BJ (cell line): ENCODE measurements around the gene EXD3. TPM values are rescaled to one million over a fixed set of nuclear protein-coding genes. Genes with fewer than 3 reads are reported as not detected.

Source experiments
- CTCF ChIA-PET: fragments of 350-600 bp; formaldehyde crosslinking; extraction: SDS; loops from one replicate; lab custom pipeline; 2021; ENCODE audit warnings: antibody characterized with exemption, inconsistent platforms; lab: Yijun Ruan, JAX
- POLR2A ChIA-PET: fragments of 300-600 bp; sonication (Branson Sonifier 250); formaldehyde crosslinking; extraction: SDS; loops from one replicate; lab custom pipeline; 2021; ENCODE audit warnings: antibody characterized with exemption; lab: Charles Lee
- DNase-seq: peaks from one replicate; pipeline ENCODE4 v3.0.0-alpha.2; 2011; ENCODE audit warnings: low read depth
- H3K27me3 ChIP-seq: 2 replicates; pipeline ENCODE4 v1.6.0; 2011; ENCODE audit warnings: low read length; ENCODE audit not compliant: control insufficient read depth, insufficient read depth
- H3K36me3 ChIP-seq: 2 replicates; pipeline ENCODE4 v1.5.1; 2011; ENCODE audit warnings: low read length; ENCODE audit not compliant: control insufficient read depth, insufficient read depth
- H3K4me3 ChIP-seq: 2 replicates; pipeline ENCODE4 v1.5.1; 2011; ENCODE audit warnings: low read depth, mild to moderate bottlenecking, control low read depth, low read length
- CTCF ChIP-seq: IDR thresholded peaks from 2 replicates; pipeline ENCODE4 v1.5.1; 2011; ENCODE audit warnings: low read depth, mild to moderate bottlenecking, control low read depth, inconsistent platforms, low read length, moderate library complexity; ENCODE audit not compliant: insufficient read depth
- polyA plus RNA-seq: library from polyadenylated mRNA; depleted of rRNA; stranded (reverse); fragments of >200 nt; gene quantifications from 2 replicates; pipeline ENCODE4 v1.2.3, GENCODE V29; 2011

The EXD3 gene
- polyA plus RNA-seq, 1 experiment = 5.4 TPM

- Histone ChIP-seq H3K36me3 (no peaks in the 10 kb centered on the region), H3K4me3 (no peak overlapping the region), H3K27me3 (no peaks in the 10 kb centered on the region)
- ChIA-PET POLR2A (no interaction called here), CTCF (interaction anchor here (0.9 to 2.1 kb wide), 3 partner anchors 8 to 104 kb away, joined by 3 to 8 read pairs (median 6); partner anchors contain the start of genes EXD3 and NOXA1)
- TF ChIP-seq CTCF = no peak
- no peak for DNase-seq
These were observed 7.9 kb upstream of the EXD3 start for GRCh38 chr9:137430723-137431415.

GRCh38 chr9:137429974-137430722 lies 7.2 kb upstream of the EXD3 start:
- TF ChIP-seq CTCF = no peak
- H3K27me3 ChIP-seq = no peaks in the 10 kb centered on the region
- ChIA-PET CTCF (interaction anchor here (0.9 to 2.1 kb wide), 2 partner anchors 16 to 105 kb away, joined by 3 to 8 read pairs; no protein-coding TSS in a partner anchor), POLR2A (no interaction called here)
- no peak overlapping the region for H3K4me3 ChIP-seq
- H3K36me3 ChIP-seq = no peaks in the 10 kb centered on the region
- DNase-seq = no peak

- POLR2A ChIA-PET = no interaction called here
- Histone ChIP-seq H3K4me3 (no peak overlapping the region), H3K36me3 (no peaks in the 10 kb centered on the region), H3K27me3 (no peaks in the 10 kb centered on the region)
- DNase-seq = no peak
- no peak for TF ChIP-seq CTCF
- CTCF ChIA-PET = no interaction called here
These were observed 6.6 kb upstream of the EXD3 start for GRCh38 chr9:137429546-137429890.

GRCh38 chr9:137428841-137429545 lies 6.0 kb upstream of the EXD3 start:
- ChIA-PET POLR2A (no interaction called here), CTCF (no interaction called here)
- Histone ChIP-seq H3K27me3 (no peaks in the 10 kb centered on the region), H3K36me3 (no peaks in the 10 kb centered on the region), H3K4me3 (no peak overlapping the region)
- no peak for TF ChIP-seq CTCF
- no peak for DNase-seq

GRCh38 chr9:137428311-137428630 lies 5.3 kb upstream of the EXD3 start:
- TF ChIP-seq CTCF = no peak
- CTCF ChIA-PET = interaction anchor here (1.1 kb wide), 1 partner anchor 15 kb away, joined by 4 read pairs; no protein-coding TSS in a partner anchor
- no peak for DNase-seq
- Histone ChIP-seq H3K27me3 (no peaks in the 10 kb centered on the region), H3K36me3 (no peaks in the 10 kb centered on the region), H3K4me3 (no peak overlapping the region)
- POLR2A ChIA-PET = no interaction called here
